Amniotic stem cell (primary cell): ENCODE measurements around the gene DPY19L3.
"Not testable (repeated sequence)": the region's sequence is repeated elsewhere in the genome, so short reads cannot be mapped to it uniquely, and the experiment has no call there.

Experiments
- DNase-seq: peaks from one replicate; lab custom pipeline; 2025; lab: John Stamatoyannopoulos, UW

Gene DPY19L3

DNA sequence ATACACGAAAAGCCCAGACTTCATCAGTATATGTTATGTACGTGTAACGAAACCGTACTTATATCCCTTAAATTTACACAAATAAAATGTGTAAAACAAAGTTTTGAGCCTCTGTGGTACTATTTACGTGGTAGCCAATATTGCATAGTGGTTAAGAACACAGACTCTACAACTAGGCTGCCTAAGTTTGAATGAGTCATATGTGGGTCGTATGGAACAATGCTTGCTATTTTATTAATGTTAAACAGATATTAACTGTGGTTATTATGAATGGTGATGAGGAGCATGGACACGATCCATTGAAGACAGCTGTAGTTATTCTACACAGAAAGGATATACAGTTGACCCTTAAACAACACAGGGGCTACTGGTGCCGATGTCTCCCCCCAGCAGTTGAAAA lies 42.5 kb downstream of the DPY19L3 start:
- DNase-seq = no peak

DNA sequence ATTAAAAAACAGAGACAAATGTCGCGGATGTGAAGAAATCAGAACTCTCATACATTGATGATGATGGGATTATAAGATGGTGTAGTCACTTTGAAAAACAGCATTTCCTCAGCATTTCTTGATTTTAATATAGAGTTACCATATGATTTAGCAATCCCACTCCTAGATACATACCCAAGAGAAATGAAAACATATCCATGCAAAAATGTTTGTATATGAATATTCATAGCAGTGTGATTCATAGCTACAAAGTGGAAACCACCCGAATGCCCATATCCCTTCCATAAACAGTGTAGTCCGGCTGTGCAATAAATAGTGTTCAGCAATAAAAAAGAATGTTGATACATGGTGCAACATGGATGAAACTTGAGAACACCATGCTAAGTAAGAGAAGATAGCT lies 44.6 kb downstream of the DPY19L3 start:
- no peak for DNase-seq

GRCh38 chr19:32453736-32454135 lies 48.2 kb downstream of the DPY19L3 start:
- DNase-seq = no peak

DNA sequence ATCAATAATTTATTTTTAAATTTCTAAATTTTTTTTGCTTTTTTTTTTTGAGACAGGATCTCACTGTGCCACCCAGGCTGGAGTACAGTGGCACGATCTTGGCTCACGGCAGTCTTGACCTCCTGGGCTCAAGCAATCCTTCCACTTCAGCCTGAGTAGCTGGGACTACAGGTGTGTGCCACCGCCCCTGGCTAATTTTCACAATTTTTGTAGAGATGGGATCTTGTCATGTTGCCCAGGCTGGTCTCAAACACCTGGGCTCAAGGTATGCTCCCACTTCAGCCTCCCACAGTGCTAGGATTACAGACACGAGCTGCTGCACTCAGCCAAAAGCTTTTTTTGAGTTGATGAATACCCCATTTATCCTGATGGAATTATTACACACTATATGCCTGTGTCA lies 50.8 kb downstream of the DPY19L3 start:
- no peak for DNase-seq

GRCh38 chr19:32457571-32458158 lies 52.1 kb downstream of the DPY19L3 start:
- no peak for DNase-seq

DNA sequence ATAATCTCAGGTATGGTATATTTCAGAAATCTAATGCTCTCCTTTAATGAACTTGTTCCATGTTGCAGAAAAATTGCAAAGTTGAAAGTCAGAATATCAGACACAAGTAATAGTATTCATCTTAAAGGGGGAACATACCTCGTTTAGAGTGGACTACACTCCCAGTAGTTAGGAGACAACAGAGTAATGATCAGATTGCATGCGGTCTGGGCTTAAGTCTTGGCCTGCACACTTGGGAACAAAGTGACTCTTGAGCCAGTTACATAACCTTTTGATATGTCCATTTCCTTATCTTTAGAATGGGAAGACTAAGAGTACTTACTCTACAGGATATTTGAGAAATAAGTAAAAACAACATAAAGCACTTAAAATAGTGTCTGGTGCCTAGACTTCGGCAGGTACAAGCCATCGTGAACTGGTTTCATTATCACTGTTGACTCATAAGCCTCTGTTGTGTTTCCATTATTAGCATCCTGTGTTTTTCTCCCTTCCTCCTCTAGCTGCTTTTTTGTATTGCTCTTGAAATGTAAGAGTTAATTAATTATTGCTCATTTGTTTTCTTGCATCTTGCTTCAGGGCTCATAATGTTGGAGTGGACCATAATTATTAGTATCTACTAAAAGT lies 53.0 kb downstream of the DPY19L3 start:
- no peak for DNase-seq

GRCh38 chr19:32459204-32459865 lies 53.8 kb downstream of the DPY19L3 start:
- no peak for DNase-seq

DNA sequence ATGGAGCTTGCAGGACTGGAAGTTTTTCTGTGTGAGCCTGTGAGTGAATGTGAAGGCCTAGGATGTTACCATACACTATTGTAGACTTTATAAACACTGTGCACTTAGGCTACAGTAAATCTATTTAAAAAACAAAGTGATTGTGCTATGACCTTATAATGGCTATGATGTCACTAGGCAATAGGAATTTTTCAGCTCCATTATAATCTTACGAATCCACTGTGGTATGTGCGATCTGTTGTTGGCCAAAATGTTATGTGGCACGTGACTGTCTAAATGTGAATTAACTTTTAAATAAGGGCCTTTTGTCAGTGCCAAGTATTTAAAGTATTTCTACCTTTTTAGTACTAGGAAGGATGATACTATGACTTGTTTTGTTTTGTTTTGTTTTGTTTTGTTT lies 54.9 kb downstream of the DPY19L3 start:
- no peak for DNase-seq

DNA sequence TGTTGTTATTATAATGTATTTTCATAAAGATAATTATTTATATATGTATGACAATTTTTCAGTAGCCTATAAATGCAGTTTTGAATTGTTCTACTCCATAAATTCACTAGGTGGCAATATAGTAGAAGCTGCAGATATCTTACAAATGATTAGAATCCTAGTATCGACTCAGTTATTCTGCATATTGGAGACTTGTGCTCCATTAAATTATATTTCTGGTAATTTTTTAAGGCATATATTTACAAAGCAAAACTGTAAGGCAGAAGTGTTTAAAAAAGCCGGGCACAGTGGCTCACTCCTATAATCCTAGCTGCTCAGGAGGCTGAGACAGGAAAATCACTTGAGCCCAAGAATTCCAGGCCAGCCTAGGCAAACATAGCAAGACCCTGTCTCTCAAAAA lies 58.7 kb downstream of the DPY19L3 start:
- DNase-seq = no peak

GRCh38 chr19:32465176-32465575 lies 59.6 kb downstream of the DPY19L3 start:
- no peak for DNase-seq

DNA sequence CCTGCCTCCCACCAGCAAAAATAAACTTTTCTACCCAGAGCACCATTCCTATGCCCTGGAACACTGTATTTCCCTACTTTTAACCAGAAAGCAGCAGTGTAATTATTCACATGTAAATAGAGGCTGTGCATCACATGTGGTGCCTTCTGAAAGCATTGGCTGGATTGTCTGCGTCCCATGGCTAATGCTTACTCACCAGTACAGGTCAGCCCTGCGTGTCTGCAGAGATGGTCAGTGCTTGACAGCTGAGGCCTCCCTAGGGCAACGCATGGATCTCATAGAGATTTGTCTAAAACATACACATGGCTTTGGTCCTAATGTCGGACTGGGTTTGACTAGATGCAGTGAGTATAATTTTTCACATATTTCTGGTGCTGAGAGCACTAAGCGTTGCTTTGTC lies 64.2 kb downstream of the DPY19L3 start:
- no peak for DNase-seq

DNA sequence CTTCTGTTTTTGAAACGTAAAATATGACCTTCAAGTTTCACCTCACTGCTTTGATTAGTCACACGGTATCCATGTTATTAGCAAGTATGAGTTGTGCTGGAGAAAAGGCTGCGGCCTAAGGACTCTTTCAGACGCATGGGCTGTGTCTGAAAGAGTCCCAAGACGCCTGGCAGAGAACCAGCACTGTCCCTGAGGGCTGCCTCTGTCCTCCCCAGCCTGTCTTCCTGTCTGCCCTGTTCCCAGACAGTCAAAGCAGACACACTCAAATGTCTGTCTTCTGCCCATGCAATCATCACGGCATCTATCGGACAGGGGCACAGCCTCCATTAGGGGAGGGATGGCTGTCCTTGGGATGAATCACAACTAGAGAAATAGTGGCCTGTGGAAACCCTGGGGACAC lies 65.5 kb downstream of the DPY19L3 start:
- no peak for DNase-seq

GRCh38 chr19:32471811-32472210 lies 66.2 kb downstream of the DPY19L3 start:
- DNase-seq = no peak

DNA sequence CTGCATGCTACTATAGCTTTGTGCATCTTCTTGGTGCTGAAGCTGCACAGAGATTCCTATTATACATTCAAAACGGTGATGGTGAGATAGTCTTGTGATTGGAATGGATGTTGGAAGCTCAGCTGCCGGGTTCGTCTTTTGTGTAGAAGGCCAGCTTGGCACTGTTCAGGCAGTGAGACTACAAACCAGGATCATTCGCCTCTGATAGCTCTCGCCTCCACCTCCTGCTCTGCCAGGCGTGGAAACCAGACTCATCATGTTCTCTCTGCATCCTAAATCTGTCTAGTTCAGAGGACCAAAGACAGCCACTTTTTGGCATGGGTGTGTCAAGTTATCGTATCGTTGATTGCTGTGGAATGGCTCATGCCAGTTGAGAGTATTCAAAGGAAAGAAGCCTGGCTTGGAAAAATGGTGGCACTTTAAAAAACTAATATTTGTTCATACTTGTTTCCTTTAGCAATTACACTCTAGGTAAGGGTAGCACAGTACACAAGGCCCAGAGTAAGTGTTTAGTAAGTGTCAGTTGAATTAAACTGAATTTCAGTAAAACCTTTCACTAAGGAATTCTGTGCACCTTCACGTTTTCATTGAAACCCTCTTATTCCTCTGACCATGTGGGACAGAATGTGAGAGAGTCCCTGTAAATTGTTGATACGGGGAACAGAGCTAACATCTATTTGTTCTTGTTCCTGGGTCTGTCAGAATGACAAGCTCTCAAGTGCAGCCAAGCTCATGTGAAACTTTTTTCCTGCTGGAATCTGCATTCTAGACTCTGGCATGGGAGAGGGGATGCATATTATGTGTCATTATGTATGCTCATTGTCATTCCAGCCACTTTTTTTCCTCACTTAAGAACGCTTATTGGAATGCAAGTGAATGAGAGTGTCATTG lies 69.8 kb downstream of the DPY19L3 start:
- DNase-seq = no peak

GRCh38 chr19:32476032-32476350 lies 70.4 kb downstream of the DPY19L3 start:
- no peak for DNase-seq

DNA sequence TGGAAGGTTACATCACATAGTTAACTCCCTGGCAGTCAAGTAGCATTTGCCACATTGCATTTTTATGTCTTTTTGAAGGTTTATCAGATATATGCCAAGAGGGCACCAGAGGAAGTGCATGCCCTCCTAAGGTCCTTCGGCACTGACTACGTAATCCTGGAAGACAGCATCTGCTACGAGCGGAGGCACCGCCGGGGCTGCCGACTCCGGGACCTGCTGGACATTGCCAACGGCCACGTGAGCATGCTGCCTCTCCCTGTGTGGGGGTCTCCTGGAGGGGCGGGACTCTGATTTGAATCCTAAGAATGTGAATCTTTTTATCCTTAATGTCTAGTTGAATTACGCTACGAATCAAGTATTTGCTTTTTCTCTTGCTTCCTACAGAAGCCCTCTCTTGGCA lies 74.8 kb downstream of the DPY19L3 start:
- no peak for DNase-seq

DNA sequence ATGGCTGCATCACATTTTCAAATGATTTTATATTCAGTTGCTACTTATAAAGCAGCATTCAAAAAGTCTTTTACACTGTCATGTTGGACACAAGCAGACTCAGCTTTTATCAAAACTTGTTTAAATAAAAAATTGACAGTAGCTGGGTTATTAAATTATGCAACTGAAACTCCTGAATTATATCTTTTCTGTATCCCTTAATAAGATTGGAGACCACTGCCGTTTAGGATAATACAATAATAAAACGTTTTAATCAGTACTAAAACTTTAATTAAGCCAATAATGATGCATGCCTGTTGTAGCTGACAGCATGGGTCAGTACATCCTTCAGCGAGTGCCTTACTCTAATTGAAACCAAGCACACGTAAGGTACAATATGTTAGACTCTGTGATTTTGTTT lies 78.0 kb downstream of the DPY19L3 start:
- DNase-seq = no peak

- DNase-seq = no peak
Observed at GRCh38 chr19:32489971-32490370, 84.4 kb downstream of the DPY19L3 start.

DNA sequence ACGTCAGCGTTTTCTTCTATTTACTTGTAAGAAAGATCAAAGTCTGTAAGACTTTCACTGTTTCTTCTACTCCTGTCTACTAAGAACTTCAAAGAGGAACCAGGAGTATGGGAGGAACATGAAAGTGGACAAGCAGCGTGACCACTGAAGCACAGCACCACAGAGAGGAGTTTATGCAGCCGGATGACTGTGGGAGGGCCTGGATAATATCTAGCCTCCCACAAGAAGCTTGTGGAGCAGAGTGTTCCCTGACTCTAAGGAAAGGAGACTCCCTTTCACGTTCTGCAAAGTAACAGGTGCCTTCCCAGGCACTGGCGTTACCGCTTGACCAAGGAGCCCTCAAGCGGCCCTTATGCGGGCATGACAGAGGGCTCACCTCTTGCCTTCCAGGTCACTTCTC lies 91.8 kb downstream of the DPY19L3 start:
- no peak for DNase-seq

DNA sequence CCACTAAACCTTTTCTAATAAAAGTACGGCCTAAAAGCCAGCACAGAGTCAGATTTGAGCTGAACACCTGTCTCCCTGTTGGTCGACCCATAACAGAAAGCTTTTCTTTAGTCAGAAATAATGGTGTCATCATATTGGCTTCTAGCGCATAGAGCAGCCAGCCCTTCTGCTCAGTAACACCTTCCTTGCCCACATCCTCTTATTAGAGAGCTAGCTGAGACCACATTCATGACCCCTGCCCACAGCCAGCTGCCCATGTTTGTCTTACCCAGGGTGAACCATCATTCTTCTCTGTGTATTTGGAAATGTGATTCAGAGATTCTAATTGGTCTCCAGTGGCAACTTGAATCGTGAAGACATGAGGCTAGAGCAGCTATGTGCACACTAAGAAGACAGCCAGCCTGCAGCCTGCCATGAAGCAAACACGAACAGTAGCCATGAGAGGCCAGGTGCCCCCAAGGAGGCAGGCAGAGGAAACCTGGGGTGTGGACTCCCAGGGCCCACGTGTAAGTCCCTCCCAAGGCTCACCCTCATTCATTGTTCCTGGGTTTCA lies 93.2 kb downstream of the DPY19L3 start:
- DNase-seq = no peak

- DNase-seq = not testable (repeated sequence)
Observed at GRCh38 chr19:32512498-32512897, 106.9 kb downstream of the DPY19L3 start.

DNA sequence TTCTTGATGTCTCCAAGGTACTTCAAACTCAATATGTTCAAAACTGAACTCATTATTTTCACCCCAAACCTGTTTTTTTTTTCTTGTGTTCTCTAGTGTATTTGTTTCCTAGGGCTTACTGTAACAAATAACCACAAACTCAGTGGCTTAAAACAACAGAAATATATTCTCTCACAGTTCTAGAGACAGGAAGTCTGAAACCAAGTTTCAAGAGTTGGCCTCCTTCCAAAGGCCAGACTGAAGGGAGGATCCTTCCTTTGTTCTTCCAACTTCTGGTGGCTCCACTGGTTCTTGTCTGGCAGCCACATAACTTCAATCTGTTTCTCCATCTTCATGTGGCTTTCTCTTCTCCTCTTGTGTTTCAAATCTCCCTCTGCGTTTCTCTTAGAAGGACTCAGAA lies 113.5 kb downstream of the DPY19L3 start:
- DNase-seq = no peak

DNA sequence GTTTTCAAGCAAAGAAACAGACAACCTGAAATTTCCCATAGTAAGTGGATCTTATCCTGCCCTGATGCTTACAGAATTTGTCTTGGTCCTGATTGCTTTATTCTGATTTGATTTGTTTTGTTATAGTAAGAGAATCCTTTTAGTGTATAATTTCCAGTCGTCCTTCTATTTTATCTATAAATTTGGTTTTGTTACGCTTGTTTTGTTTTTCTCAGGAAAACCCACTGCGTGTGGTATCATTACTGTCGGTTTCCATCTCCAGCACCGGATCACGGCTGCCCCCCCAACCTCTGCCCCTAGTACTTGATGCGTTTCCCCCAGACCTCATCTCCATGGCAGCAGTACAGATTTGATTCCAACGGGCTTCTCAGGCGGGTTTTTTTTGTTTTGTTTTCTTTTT lies 117.4 kb downstream of the DPY19L3 start:
- DNase-seq = no peak
